Activated CD8-positive, alpha-beta memory T cell treated with anti-CD3 and anti-CD28 coated beads, Interleukin-2, amount 50 U/mL, for 1 hour (primary cell): ENCODE measurements around the gene SHTN1.

ENCODE experiments used
- DNase-seq: peaks from one replicate; pipeline ENCODE4 v3.0.0-alpha.2; 2020; ENCODE audit errors: extremely low read depth

Gene SHTN1, protein sequence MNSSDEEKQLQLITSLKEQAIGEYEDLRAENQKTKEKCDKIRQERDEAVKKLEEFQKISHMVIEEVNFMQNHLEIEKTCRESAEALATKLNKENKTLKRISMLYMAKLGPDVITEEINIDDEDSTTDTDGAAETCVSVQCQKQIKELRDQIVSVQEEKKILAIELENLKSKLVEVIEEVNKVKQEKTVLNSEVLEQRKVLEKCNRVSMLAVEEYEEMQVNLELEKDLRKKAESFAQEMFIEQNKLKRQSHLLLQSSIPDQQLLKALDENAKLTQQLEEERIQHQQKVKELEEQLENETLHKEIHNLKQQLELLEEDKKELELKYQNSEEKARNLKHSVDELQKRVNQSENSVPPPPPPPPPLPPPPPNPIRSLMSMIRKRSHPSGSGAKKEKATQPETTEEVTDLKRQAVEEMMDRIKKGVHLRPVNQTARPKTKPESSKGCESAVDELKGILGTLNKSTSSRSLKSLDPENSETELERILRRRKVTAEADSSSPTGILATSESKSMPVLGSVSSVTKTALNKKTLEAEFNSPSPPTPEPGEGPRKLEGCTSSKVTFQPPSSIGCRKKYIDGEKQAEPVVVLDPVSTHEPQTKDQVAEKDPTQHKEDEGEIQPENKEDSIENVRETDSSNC

GRCh38 chr10:117005026-117005526 lies at the start of gene SHTN1:
Gene SHTN1 (minus strand): TSS chr10:117005187. CDS start chr10:117005079, 108 bp downstream.
- DNase-seq = no peak

- no peak for DNase-seq
Measured at GRCh38 chr10:117053482-117053881, 48.5 kb upstream of the SHTN1 start.

DNA sequence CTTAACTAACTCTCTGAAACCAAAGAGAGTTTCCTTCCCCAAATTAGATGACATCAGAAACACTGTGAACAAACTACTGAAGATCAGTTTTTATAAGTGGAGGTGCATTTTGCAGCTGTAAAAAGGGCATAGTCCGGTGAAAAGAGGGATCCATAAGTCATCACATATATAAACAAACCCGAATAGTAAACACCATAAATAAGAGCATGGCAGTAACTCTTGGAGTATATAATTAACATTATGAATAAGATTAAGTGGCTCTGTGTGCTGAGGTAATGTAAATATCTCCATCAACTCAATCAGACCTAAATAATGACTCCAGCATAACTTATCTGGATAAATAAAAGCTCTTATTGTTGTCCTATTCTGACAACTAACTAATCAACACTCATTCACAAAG lies 43.0 kb upstream of the SHTN1 start:
- no peak for DNase-seq

- no peak for DNase-seq
Measured at GRCh38 chr10:117016266-117016665, 11.3 kb upstream of the SHTN1 start.

DNA sequence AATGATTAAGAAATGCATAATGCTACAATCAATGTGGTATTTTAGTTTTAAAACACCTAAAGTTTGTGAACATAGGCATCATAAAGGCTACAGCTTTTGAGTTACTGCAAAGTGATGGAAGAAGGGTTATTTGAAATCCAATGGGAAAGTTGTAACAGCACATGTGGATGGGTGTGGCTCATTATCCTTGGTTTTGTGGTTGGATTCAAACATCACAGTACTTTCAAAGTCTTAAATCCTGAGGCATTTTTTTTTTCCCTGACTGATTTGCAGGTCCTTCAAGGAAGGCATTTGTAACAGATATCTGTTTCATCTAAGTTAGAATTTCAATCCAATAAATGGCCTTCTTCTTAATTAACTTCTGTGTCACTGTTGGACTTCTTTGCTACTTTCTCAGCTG lies 9.8 kb upstream of the SHTN1 start:
- DNase-seq = no peak

DNA sequence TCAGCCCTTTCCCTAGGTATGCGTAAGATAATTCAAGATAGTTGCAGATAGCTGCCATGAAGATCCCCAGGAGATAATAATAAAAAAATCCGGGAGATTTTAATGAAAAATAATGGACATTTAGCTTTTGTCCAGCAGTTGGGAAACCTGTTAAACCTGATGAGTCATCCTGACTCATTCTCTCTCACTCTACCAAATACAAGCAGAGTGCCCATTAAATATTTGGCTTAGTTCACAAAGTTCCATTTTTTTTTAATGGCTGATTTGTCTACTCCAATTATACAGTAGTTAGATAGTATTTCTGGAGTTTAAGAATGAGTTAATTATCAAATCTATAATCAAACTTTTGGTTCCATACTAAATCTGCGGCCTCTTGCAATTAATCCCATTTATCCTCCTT lies 2.1 kb upstream of the SHTN1 start:
- DNase-seq = no peak

DNA sequence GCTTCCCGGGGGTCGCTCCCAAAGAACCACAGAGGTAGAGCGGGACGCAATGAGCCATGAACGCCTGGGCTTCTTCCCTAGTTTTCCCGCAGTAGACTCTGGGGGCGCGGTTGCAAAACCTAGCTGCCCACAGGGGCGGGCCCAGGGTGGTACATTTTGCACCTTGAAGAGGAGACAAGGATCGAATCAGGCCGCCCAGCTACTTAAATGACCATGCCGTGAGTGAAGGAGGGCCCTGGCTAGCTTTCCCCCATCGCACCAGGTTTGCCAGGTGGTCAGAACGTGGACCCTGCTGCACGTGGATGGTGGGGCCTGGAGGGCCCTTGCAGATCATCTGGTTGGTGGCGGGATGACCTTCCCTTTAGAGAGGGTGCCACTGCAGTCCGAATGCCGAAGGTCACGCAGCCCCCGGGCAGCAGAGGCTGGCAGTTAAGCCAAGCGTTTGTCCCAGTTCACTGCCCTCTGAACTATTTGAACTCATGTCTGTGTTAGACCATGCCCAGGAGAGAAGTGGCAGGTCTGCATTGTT lies 604 bp upstream of the SHTN1 start:
- DNase-seq = no peak

DNA sequence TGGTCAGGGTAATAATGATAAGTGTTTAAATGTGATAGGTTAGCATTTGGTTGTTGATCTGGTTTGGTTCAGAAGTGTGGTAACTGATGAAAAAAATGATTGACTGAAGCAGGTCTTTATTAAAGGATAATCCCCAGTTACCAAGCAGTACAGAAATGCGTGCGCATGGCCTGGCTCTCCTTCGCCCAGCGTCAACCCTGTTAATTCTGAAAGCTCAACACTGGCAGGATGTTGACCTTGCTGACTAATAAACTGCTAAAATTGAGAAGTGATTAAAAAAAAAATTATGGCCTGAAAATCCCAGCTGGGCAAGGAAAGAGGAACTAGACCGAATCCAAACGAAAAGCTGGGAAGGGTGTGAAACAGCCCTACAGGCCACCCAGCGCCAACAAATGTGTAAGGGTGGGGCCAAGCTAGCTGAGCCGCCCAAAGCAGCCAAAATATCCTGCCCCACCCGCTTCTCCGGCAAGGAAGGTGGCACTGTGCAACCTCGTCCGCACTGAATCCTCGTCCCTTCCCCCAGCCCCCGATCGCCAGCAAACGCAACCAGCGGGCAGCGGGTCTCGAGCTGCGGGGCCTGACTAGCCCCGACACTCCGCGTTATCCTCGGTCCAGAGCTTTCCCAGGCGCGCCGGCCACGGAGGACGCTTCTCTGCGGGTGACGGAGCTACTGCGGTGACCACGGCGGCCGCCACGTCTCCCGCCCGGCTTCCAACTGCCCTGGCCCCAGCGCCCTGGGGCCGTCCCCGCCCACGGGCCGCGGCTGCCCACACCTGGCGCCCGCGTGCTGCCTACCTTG lies 561 bp downstream of the SHTN1 start:
- DNase-seq = no peak

- DNase-seq = no peak
Measured at GRCh38 chr10:117003336-117003735, 1.7 kb downstream of the SHTN1 start.

- no peak for DNase-seq
Measured at GRCh38 chr10:117002206-117002605, 2.8 kb downstream of the SHTN1 start.

- DNase-seq = no peak
Measured at GRCh38 chr10:117001144-117001543, 3.8 kb downstream of the SHTN1 start.

DNA sequence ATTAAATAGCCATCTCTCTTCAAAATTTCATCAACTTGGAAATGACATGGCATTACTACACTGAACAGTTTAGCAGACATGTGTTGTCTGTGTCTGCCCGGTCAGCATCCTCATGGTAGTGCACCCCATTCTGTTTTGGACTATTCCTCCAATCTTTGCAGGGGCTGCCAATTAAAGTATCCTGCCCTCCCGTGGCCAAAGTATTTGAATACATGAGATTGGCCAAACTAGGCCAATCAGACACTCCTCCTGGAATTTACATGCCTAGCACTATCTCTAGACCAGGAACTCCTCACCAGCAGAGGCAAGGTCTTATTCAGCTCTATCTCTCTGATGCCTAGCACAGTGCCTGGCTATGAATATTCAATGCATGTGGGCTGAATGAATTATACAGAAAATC lies 4.4 kb downstream of the SHTN1 start:
- no peak for DNase-seq

DNA sequence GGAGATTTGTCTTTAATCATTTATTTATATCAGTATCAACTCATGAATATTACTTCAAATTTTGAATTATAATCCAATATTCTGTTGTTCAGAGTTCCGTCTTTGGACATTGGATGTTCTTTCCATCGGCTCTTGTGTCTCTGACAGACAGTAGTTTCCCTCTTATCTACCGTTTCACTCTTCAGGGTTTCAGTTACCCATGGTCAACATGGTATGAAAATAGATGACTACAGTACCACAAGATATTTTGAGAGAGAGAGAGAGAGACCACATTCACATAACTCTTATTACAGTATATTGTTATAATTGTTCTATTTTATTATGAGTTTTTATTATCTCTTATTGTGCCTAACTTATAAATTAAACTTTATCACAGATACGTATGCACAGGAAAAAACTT lies 6.8 kb downstream of the SHTN1 start:
- DNase-seq = no peak

DNA sequence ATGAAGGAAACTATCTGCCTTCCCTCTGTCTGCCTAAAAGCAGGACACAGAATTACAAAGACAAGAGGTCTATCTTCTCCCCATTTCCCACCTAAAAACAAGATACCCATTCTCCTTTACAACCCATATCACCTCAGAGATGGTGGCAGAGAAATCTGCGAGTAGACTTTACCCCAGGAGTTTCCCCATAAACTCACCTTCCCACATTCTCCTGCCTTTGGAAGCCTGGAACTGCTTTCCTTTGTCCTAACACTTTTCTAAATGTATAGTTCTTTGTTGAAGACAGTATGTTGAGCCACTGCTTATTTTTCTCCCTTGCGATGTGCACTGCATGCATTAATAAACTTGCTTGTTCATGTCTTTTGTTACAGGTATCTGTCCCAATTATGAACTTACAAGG lies 8.0 kb downstream of the SHTN1 start:
- no peak for DNase-seq

DNA sequence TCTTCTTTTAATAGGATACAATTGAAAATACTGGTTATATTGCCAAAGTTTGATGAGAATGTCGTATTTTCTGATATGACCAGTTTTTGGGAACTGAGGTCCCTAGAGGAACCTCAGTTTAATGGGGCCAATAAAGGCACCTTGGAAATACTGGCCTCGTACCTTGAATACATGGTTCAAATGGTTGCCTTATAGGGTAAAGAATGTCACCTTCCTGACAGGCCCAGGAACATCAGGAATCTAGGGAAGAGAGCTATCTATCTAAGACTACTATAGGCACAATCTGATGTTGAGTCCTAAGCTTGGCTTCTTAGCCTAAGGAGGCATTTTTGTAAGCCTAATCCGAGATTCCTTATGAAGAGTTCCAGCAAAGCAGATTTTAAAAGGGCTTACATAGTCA lies 9.3 kb downstream of the SHTN1 start:
- no peak for DNase-seq

GRCh38 chr10:116994113-116994890 lies 10.7 kb downstream of the SHTN1 start:
- DNase-seq = no peak

DNA sequence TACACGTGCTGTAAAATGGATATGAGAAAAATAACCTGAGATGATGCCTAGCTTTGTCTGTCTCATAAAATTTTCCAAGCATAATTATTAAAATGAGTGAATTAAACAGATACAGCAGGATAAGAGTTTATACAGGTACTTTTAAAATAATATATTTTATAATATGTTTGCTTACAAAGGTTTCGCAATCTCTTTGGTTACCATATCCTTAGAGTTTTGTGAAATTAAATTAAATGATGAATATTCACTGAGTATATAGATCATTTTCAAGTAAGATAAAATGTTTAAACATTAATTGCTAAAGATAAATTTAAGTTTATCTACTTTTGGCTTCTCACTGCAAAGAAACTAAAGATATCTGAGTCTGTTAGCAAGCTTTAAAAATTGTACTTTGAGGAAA lies 11.4 kb downstream of the SHTN1 start:
- no peak for DNase-seq

DNA sequence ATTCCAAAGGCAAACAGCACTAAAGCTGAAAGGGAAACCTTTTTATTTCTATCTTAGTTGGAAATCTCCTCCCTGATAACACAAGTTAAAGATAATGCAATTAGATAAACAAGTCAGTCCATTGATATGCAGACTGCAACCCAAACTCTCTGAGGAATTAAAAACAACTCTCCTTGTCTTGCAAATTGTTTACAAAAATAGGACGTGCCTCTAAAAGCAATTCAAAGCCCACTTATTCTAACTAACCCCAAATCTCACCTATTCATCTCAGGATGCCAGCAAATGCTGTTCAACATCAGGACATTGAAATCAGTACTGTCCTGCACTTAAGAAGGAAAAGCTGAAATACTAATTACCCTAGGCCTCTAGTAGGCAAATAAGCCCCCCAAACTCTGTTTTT lies 12.8 kb downstream of the SHTN1 start:
- DNase-seq = no peak

DNA sequence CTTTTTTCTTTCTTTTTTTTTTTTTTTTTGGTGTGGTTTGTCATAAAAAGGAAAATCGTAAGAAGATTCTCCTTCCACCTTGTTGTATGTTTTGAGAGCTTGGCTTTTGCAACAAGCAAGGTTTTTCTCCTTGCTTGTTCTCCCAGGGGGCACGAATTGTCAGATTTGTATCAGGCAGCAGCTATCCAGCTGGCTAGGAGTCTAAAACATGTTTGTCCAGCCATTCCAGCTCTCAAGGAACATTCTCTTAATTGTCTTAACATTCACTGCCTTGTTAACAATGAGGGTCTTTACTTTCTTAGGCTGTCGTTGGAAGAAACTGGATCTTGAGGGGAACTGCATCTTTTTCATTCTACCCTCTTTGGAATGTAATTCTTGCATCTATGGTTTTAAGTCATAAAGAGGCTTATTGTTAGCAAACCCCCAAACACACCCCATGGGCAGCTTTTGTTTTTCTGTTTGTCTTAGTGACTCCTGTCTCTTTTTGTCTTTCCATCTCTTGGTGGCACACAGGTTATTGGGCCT lies 14.6 kb downstream of the SHTN1 start:
- DNase-seq = no peak

DNA sequence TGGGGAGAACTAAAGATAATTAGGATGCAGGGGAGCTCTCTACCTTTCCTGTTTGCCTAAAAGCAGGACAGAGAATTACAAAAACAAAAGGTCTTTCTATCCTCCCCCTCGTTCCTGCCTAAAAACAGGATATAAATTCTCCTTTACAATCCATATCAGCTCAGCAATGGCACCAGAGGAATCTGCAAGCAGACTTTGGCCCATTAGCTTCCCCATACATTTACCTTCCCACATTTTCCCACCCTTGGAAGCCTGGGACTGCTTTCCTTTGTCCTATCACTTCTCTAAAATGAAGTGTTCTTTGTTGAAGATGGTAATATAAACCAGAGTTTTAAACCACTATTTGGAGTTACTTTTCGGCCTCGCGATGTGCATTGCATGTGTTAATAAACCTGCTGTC lies 15.5 kb downstream of the SHTN1 start:
- DNase-seq = no peak

DNA sequence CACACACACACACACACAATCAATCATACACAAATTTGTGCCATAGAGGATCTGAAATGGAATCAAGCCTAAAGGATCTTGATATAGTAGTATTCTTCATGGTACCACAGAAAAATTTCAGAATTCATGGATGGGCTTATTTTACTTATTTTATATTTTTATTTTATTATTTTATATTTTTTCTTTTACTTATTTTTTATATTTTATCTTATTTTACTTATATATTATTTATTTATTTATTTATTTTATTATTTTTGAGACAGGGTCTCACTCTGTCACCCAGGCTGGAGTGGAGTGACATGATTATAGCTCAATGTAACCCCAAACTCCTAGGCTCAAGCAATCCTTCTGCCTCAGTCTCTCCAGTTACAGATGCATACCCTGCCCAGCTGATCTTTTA lies 16.7 kb downstream of the SHTN1 start:
- no peak for DNase-seq
